ENCODE data around the gene DEK.

Gene DEK

GRCh38 chr6:18245642-18246041, 18.7 kb downstream of the DEK start:
- no peaks in the 10 kb centered on the region for H4K20me1 ChIP-seq (ENCODE audit: insufficient read depth)
- TF ChIP-seq, protein P1, sequence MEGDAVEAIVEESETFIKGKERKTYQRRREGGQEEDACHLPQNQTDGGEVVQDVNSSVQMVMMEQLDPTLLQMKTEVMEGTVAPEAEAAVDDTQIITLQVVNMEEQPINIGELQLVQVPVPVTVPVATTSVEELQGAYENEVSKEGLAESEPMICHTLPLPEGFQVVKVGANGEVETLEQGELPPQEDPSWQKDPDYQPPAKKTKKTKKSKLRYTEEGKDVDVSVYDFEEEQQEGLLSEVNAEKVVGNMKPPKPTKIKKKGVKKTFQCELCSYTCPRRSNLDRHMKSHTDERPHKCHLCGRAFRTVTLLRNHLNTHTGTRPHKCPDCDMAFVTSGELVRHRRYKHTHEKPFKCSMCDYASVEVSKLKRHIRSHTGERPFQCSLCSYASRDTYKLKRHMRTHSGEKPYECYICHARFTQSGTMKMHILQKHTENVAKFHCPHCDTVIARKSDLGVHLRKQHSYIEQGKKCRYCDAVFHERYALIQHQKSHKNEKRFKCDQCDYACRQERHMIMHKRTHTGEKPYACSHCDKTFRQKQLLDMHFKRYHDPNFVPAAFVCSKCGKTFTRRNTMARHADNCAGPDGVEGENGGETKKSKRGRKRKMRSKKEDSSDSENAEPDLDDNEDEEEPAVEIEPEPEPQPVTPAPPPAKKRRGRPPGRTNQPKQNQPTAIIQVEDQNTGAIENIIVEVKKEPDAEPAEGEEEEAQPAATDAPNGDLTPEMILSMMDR (conservative IDR thresholded peaks at IDR 0.05; ENCODE audit: low read depth, low read length), result no peak
- no peak overlapping the region for H3K9ac ChIP-seq
- H3K27ac ChIP-seq, result no peak overlapping the region; the same call in 1 of the 2 replicates
- H2AFZ ChIP-seq (ENCODE audit: low read depth), result no peak overlapping the region
- no peak overlapping the region for H3K4me3 ChIP-seq (IDR thresholded peaks at IDR 0.05; ENCODE audit: insufficient read depth, low read depth, low read length)
- peaks cover 75% of the 10 kb centered on the region for H3K4me1 ChIP-seq (ENCODE audit: low read depth, poor library complexity, severe bottlenecking)
- H3K36me3 ChIP-seq (ENCODE audit: insufficient read depth), result peaks cover 13% of the 10 kb centered on the region; the same call in 1 of the 2 replicates
- 0 out of 2 replicates have a peak overlapping the region, but pooled peaks have one; percentile 20 for H3K4me2 ChIP-seq
- peaks cover 6% of the 10 kb centered on the region; the same call in 1 of the 2 replicates for H3K79me2 ChIP-seq (ENCODE audit: insufficient read depth, low read depth)
- no peaks in the 10 kb centered on the region for H3K27me3 ChIP-seq (ENCODE audit: insufficient read depth, low read depth)

DNA sequence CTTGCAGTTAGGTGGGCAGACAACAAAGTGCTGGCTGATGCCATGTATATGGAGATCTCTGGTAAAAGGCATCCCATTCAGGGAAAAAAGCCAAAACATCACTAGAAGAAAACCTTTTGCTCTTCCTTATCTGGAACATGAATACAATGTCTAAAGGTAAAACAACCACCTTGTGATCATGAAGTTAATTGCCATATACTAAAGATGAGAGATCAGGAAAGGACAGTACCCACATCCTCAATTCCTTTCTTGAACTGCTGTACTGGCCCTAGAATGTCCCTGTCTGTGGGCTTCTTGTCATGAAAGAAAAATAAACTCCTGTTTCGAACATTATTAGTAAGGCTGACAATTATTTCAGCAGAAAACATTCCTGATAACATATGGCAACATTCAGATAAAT, 19.3 kb downstream of the DEK start:
- TF ChIP-seq, protein P1 (conservative IDR thresholded peaks at IDR 0.05; ENCODE audit: low read depth, low read length), result no peak
- Histone ChIP-seq H3K79me2 (ENCODE audit: insufficient read depth, low read depth) (peaks cover 6% of the 10 kb centered on the region; the same call in 1 of the 2 replicates), H3K4me3 (IDR thresholded peaks at IDR 0.05; ENCODE audit: insufficient read depth, low read depth, low read length) (no peak overlapping the region), H3K4me1 (ENCODE audit: low read depth, poor library complexity, severe bottlenecking) (peaks cover 75% of the 10 kb centered on the region), H3K9ac (no peak overlapping the region), H4K20me1 (ENCODE audit: insufficient read depth) (peaks cover under 1% of the 10 kb centered on the region; the same call in 1 of the 2 replicates), H3K27me3 (ENCODE audit: insufficient read depth, low read depth) (no peaks in the 10 kb centered on the region), H3K36me3 (ENCODE audit: insufficient read depth) (peaks cover 13% of the 10 kb centered on the region; the same call in 1 of the 2 replicates), H3K27ac (no peak overlapping the region; the same call in 1 of the 2 replicates), H2AFZ (ENCODE audit: low read depth) (no peak overlapping the region), H3K4me2 (no peak overlapping the region)

DNA sequence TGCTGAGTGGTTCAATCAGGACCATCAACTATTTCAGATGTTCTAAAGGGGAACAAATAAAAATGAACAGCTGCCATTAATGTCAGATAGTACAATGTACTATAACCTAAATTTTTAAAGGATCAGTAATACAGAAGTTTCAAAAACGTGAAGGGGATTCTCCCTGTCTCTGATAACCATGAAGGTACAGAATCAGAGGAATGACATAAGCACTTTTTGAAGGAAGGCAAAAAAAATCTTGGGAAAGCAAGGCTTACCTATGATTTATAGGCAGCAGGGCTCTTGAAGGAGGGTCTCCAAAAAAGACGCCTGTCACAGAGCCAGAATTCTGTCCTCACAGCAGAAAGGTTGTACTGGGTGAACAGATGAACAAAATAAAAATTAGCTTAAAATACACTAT, 20.1 kb downstream of the DEK start:
- Histone ChIP-seq H2AFZ (ENCODE audit: low read depth) (no peak overlapping the region), H3K27me3 (ENCODE audit: insufficient read depth, low read depth) (no peaks in the 10 kb centered on the region), H3K9ac (no peak overlapping the region), H3K79me2 (ENCODE audit: insufficient read depth, low read depth) (peaks cover 6% of the 10 kb centered on the region; the same call in 1 of the 2 replicates), H3K4me3 (IDR thresholded peaks at IDR 0.05; ENCODE audit: insufficient read depth, low read depth, low read length) (no peak overlapping the region), H3K4me1 (ENCODE audit: low read depth, poor library complexity, severe bottlenecking) (peaks cover 72% of the 10 kb centered on the region), H3K4me2 (no peak overlapping the region), H3K36me3 (ENCODE audit: insufficient read depth) (peaks cover 13% of the 10 kb centered on the region; the same call in 1 of the 2 replicates), H4K20me1 (ENCODE audit: insufficient read depth) (peaks cover 3% of the 10 kb centered on the region; the same call in 1 of the 2 replicates), H3K27ac (no peak overlapping the region)
- TF ChIP-seq, protein P1 (conservative IDR thresholded peaks at IDR 0.05; ENCODE audit: low read depth, low read length), result no peak

GRCh38 chr6:18243302-18243893, 20.9 kb downstream of the DEK start:
- Histone ChIP-seq H3K27me3 (ENCODE audit: insufficient read depth, low read depth) (no peaks in the 10 kb centered on the region), H3K4me3 (IDR thresholded peaks at IDR 0.05; ENCODE audit: insufficient read depth, low read depth, low read length) (no peak overlapping the region), H3K9ac (no peak overlapping the region), H3K4me2 (no peak overlapping the region), H2AFZ (ENCODE audit: low read depth) (no peak overlapping the region), H3K79me2 (ENCODE audit: insufficient read depth, low read depth) (peaks cover 6% of the 10 kb centered on the region; the same call in 1 of the 2 replicates), H3K27ac (no peak overlapping the region), H3K36me3 (ENCODE audit: insufficient read depth) (peaks cover 13% of the 10 kb centered on the region; the same call in 1 of the 2 replicates), H3K4me1 (ENCODE audit: low read depth, poor library complexity, severe bottlenecking) (peaks cover 72% of the 10 kb centered on the region), H4K20me1 (ENCODE audit: insufficient read depth) (peaks cover 3% of the 10 kb centered on the region; the same call in 1 of the 2 replicates)
- TF ChIP-seq, protein P1 (conservative IDR thresholded peaks at IDR 0.05; ENCODE audit: low read depth, low read length), result no peak
